ENCODE measurements around the gene AZIN2. TPM values are rescaled to one million over a fixed set of nuclear protein-coding genes. Genes with fewer than 3 reads are reported as not detected.
"Not testable (repeated sequence)": the region's sequence is repeated elsewhere in the genome, so short reads cannot be mapped to it uniquely, and the experiment has no call there.

The AZIN2 gene
- total RNA-seq, 2 experiments from 2014 or later, result 7.8 to 19.4 TPM

DNA sequence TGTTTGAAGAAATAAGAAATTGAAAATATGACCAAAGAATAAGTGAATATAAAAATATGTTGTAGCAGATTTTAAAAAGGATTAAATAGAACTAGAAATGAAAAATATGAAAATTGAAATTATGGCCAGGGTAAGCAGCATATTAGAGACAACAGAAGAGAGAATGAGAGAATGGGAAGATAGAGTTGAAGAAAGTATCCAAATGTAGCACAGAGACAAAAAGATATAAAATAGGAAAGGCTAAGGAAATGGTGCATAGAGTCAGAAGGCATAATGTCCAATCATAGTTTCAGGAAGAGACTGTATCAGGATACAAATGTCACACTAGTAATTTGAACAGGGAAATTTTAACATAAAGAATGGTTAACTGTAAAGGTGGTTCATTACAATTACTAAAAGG is 29.5 kb downstream of the AZIN2 start:
- H3K27me3 Mint-ChIP-seq, result no peaks in the 10 kb centered on the region
- DNase-seq (no peak), ATAC-seq (no peak)
- H3K9me3 Mint-ChIP-seq (ENCODE audit: low read depth), result peaks cover 9% of the 10 kb centered on the region
- H3K27ac Mint-ChIP-seq, result no peak overlapping the region
- H3K36me3 Mint-ChIP-seq, result peaks cover 28% of the 10 kb centered on the region
- H3K4me3 Mint-ChIP-seq, result no peak overlapping the region
- peaks cover 7% of the 10 kb centered on the region for H3K4me1 Mint-ChIP-seq
- CTCF ChIA-PET, result interaction anchor here (1.1 to 1.2 kb wide), 3 partner anchors 8 to 17 kb away, joined by 3 to 7 read pairs (median 5); no protein-coding TSS in a partner anchor

DNA sequence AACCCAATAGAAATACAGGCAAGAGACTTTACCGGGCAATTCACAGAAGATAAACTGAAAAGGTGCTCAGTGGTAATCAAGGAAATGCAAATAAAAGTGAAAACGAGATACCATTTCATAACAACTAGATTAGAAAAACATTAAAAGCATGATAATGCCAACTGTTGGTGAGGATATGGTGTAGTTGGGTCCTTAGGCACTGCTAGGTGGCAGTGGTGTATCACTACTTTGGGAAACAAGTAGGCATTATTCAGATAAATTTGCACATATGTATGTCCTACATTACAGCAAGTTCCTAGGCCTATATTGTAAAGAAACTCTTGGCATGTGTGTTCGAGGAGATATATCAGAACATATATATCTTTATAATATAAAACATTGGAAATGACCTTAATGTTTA is 31.0 kb downstream of the AZIN2 start:
- CTCF ChIA-PET, result interaction anchor here (1.0 to 1.3 kb wide), 2 partner anchors 16 to 26 kb away, joined by 3 to 4 read pairs; no protein-coding TSS in a partner anchor
- peak; percentile 35 for DNase-seq
- Mint-ChIP-seq H3K27ac (no peak overlapping the region), H3K27me3 (no peaks in the 10 kb centered on the region), H3K4me3 (no peak overlapping the region), H3K4me1 (peaks cover 7% of the 10 kb centered on the region), H3K36me3 (peaks cover 18% of the 10 kb centered on the region), H3K9me3 (ENCODE audit: low read depth) (peaks cover 9% of the 10 kb centered on the region)
- ATAC-seq, result peak; percentile 55

GRCh38 chr1:33117440-33118085 is 36.6 kb downstream of the AZIN2 start:
- Mint-ChIP-seq H3K27me3 (no peaks in the 10 kb centered on the region), H3K4me1 (no peaks in the 10 kb centered on the region), H3K9me3 (ENCODE audit: low read depth) (no peaks in the 10 kb centered on the region), H3K4me3 (no peak overlapping the region), H3K27ac (no peak overlapping the region), H3K36me3 (no peaks in the 10 kb centered on the region)
- ATAC-seq (no peak), DNase-seq (peak; percentile 22)
- CTCF ChIA-PET, result interaction anchor here (2.6 to 5.7 kb wide), 2 partner anchors 9 to 179 kb away, joined by 12 to 38 read pairs; no protein-coding TSS in a partner anchor

- CTCF ChIA-PET, result interaction anchor here (5.7 kb wide), 1 partner anchor 8 kb away, joined by 38 read pairs; no protein-coding TSS in a partner anchor
- Mint-ChIP-seq H3K36me3 (no peaks in the 10 kb centered on the region), H3K27me3 (no peaks in the 10 kb centered on the region), H3K9me3 (ENCODE audit: low read depth) (no peaks in the 10 kb centered on the region), H3K4me1 (no peaks in the 10 kb centered on the region), H3K27ac (no peak overlapping the region), H3K4me3 (no peak overlapping the region)
- DNase-seq, result peak; percentile 39
- ATAC-seq, result no peak
Observed at GRCh38 chr1:33118274-33118673, 37.3 kb downstream of the AZIN2 start.

DNA sequence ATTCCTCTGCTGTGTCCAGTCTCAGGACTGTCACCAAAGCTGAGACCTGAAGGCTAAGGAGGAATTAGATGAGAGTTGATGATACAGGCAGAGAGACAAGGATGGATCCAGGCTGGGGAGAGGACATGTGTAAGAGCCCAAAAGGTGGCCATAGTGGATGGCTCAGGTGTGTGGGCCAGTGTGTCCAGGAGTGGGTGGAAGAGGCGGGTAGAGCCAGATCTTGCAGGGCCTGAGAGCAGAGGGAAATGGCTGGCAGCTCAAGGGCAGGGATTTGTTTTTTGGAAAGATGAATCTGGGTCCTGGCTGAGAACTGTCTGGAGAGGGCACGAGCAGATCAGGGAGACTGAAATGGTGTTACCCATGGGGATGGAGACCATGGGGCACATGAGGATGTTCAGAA is 38.1 kb downstream of the AZIN2 start:
- H3K27me3 Mint-ChIP-seq, result no peaks in the 10 kb centered on the region
- H3K4me1 Mint-ChIP-seq, result no peaks in the 10 kb centered on the region
- no peak overlapping the region for H3K4me3 Mint-ChIP-seq
- ATAC-seq, result no peak
- H3K36me3 Mint-ChIP-seq, result no peaks in the 10 kb centered on the region
- no peak overlapping the region for H3K27ac Mint-ChIP-seq
- CTCF ChIA-PET, result interaction anchor here (0.8 kb wide), 1 partner anchor 179 kb away, joined by 3 read pairs; no protein-coding TSS in a partner anchor
- H3K9me3 Mint-ChIP-seq (ENCODE audit: low read depth), result no peaks in the 10 kb centered on the region
- peak; percentile 35 for DNase-seq

DNA sequence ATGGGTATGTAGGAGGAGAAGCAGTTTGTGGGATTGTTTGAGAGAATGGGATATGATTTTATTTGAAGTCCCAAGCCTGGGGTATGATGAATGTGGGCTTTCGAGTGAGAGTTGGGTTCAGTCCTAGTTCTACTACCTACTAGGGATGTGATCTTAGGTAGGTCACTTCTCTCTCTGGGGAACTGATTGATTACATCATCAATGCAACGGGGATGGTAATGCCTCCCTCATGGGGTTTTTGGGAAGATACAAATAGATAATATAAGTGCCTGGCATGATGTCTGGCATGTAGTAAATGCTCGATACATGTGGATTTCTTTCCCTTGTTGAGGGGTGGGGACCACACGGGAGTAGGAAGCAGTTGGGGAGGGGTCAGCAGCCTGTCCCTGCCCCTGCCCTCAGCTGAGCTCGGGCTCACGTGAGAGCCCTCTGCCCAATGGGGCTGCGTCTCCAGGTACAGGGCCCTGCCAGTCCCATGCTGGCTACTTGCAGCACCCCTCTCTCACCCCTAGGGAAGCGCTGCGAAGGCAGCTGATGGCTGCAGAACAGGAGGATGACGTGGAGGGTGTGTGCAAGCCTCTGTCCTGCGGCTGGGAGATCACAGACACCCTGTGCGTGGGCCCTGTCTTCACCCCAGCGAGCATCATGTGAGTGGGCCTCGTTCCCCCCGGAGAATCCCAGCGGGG is 38.7 kb downstream of the AZIN2 start:
- CTCF ChIA-PET, result interaction anchor here (0.8 kb wide), 1 partner anchor 178 kb away, joined by 3 read pairs; no protein-coding TSS in a partner anchor
- no peak overlapping the region for H3K4me3 Mint-ChIP-seq
- no peaks in the 10 kb centered on the region for H3K4me1 Mint-ChIP-seq
- H3K27ac Mint-ChIP-seq, result no peak overlapping the region
- H3K36me3 Mint-ChIP-seq, result peaks cover 3% of the 10 kb centered on the region
- H3K9me3 Mint-ChIP-seq (ENCODE audit: low read depth), result no peaks in the 10 kb centered on the region
- peak; percentile 23 for DNase-seq
- ATAC-seq, result no peak
- no peaks in the 10 kb centered on the region for H3K27me3 Mint-ChIP-seq

GRCh38 chr1:33120436-33121231 is 39.7 kb downstream of the AZIN2 start:
- ATAC-seq (no peak), DNase-seq (peak; percentile 36)
- H3K27ac Mint-ChIP-seq, result no peak overlapping the region
- peaks cover 6% of the 10 kb centered on the region for H3K4me1 Mint-ChIP-seq
- H3K4me3 Mint-ChIP-seq, result no peak overlapping the region
- CTCF ChIA-PET, result interaction anchor here (1.3 kb wide), 1 partner anchor 21 kb away, joined by 3 read pairs; no protein-coding TSS in a partner anchor
- peaks cover 12% of the 10 kb centered on the region for H3K36me3 Mint-ChIP-seq
- H3K9me3 Mint-ChIP-seq (ENCODE audit: low read depth), result no peaks in the 10 kb centered on the region
- H3K27me3 Mint-ChIP-seq, result no peaks in the 10 kb centered on the region

DNA sequence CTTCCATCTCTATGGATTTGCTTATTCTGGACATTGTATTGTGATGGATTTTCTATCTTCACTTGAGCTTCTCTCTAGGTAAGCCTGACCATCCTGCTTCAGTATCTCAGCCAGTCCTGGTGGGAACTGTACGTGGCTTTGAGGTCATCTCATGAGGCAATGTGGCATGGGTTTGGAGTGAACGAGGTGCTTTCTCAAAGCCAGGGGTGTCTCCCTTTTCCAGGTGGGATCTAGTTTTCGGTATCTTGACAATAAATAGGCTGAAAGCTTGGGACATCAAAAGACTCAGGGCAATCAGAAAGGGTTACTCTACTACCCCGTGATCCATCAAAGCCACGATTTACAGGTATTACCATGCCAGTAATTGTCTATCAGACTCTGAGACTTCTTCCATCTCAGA is 40.8 kb downstream of the AZIN2 start:
- CTCF ChIA-PET, result interaction anchor here (1.3 kb wide), 1 partner anchor 22 kb away, joined by 3 read pairs; no protein-coding TSS in a partner anchor
- DNase-seq, result peak; percentile 34
- no peak overlapping the region for H3K27ac Mint-ChIP-seq

GRCh38 chr1:33122483-33123178 is 41.7 kb downstream of the AZIN2 start:
- peaks cover 18% of the 10 kb centered on the region for H3K36me3 Mint-ChIP-seq
- ATAC-seq (no peak), DNase-seq (peak; percentile 36)
- no peak overlapping the region for H3K4me3 Mint-ChIP-seq
- no peaks in the 10 kb centered on the region for H3K9me3 Mint-ChIP-seq (ENCODE audit: low read depth)
- CTCF ChIA-PET, result no interaction called here
- peak overlapping the region; percentile 13 for H3K27ac Mint-ChIP-seq
- no peaks in the 10 kb centered on the region for H3K27me3 Mint-ChIP-seq
- peaks cover 16% of the 10 kb centered on the region for H3K4me1 Mint-ChIP-seq

More for the DNA sequence above, 40.8 kb downstream of the AZIN2 start:
- Mint-ChIP-seq H3K9me3 (ENCODE audit: low read depth) (no peaks in the 10 kb centered on the region), H3K36me3 (peaks cover 18% of the 10 kb centered on the region), H3K27me3 (no peaks in the 10 kb centered on the region), H3K4me1 (peaks cover 14% of the 10 kb centered on the region), H3K4me3 (no peak overlapping the region)
- no peak for ATAC-seq

GRCh38 chr1:33123266-33123665 is 42.3 kb downstream of the AZIN2 start:
- Mint-ChIP-seq H3K4me1 (peaks cover 17% of the 10 kb centered on the region), H3K27me3 (no peaks in the 10 kb centered on the region), H3K9me3 (ENCODE audit: low read depth) (no peaks in the 10 kb centered on the region), H3K36me3 (peaks cover 18% of the 10 kb centered on the region), H3K4me3 (no peak overlapping the region), H3K27ac (peak overlapping the region; percentile 13)
- no peak for ATAC-seq
- DNase-seq, result no peak
- CTCF ChIA-PET, result no interaction called here

GRCh38 chr1:33124647-33125046 is 43.7 kb downstream of the AZIN2 start:
- not testable (repeated sequence) for ATAC-seq; H3K27ac Mint-ChIP-seq; H3K4me3 Mint-ChIP-seq; H3K9me3 Mint-ChIP-seq (ENCODE audit: low read depth); DNase-seq; H3K27me3 Mint-ChIP-seq
- peaks cover 22% of the 10 kb centered on the region for H3K36me3 Mint-ChIP-seq
- CTCF ChIA-PET, result interaction anchor here (8.1 kb wide), 1 partner anchor 27 kb away, joined by 127 read pairs; no protein-coding TSS in a partner anchor
- H3K4me1 Mint-ChIP-seq, result peaks cover 31% of the 10 kb centered on the region

GRCh38 chr1:33126411-33127000 is 45.6 kb downstream of the AZIN2 start:
- H3K27ac Mint-ChIP-seq, result peak overlapping the region; percentile 98
- CTCF ChIA-PET, result interaction anchor here (0.6 to 8.1 kb wide), 29 partner anchors 10 to 345 kb away, joined by 3 to 127 read pairs (median 4); partner anchors contain the start of genes AZIN2, TRIM62 and ZSCAN20
- H3K4me1 Mint-ChIP-seq, result peaks cover 46% of the 10 kb centered on the region
- no peaks in the 10 kb centered on the region for H3K9me3 Mint-ChIP-seq (ENCODE audit: low read depth)
- peak overlapping the region; percentile 97 for H3K4me3 Mint-ChIP-seq
- peaks cover 22% of the 10 kb centered on the region for H3K36me3 Mint-ChIP-seq
- ATAC-seq (no peak), DNase-seq (peak; percentile 39)
- H3K27me3 Mint-ChIP-seq, result no peaks in the 10 kb centered on the region
